PFSK-1 (cell line): ENCODE measurements around the gene HEG1.

Experiments used
- FOXP2 ChIP-seq: optimal IDR thresholded peaks from 2 replicates; pipeline ENCODE3; 2011; ENCODE audit warnings: borderline replicate concordance, control low read depth, inconsistent platforms; ENCODE audit not compliant: insufficient read depth; ENCODE audit errors: extremely low read length, extremely low read depth
- POLR2AphosphoS5 ChIP-seq: IDR thresholded peaks from 2 replicates; pipeline ENCODE4 v1.6.1; 2012; ENCODE audit warnings: low read depth, mild to moderate bottlenecking, control low read depth, low read length, moderate library complexity
- REST ChIP-seq, 2 experiments: IDR thresholded peaks; 2 replicates each; pipeline versions ENCODE4 v1.6.1 to v1.8.0; 2011 to 2012; ENCODE audit warnings: low read depth in 2 of 2, low read length in 2 of 2, control low read depth in 1 of 2, inconsistent platforms in 1 of 2, mild to moderate bottlenecking in 1 of 2, moderate library complexity in 1 of 2; ENCODE audit not compliant: insufficient read depth in 1 of 2
- SIN3A ChIP-seq: IDR thresholded peaks from 2 replicates; pipeline ENCODE4 v1.6.1; 2012; ENCODE audit warnings: mild to moderate bottlenecking, low read length, moderate library complexity, borderline replicate concordance; ENCODE audit not compliant: insufficient read depth
- TAF1 ChIP-seq: IDR thresholded peaks from 2 replicates; pipeline ENCODE4 v1.6.1; 2012; ENCODE audit warnings: low read length, control low read depth, borderline replicate concordance; ENCODE audit not compliant: insufficient read depth

Gene HEG1

DNA sequence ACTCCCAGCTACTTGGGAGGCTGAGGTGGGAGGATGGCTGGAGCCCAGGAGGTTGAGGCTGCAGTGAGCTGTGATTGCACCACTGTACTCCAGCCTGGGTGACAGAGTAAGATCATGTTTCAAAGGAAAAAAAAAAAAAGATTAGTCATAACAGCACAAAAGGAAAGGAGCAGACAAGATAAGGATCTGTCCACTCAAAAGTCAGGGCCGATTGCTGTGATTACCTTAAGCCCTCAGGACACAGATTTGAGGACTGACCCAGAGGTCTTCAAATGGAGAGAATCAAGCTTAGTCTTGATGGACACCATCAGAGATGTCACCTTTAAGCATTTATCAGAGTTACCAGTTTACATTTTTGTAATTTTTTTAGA lies 23.9 kb upstream of the HEG1 start:
- TF ChIP-seq SIN3A = no peak
- TF ChIP-seq POLR2AphosphoS5 = no peak
- no peak for TF ChIP-seq REST (IDR thresholded peaks at IDR 0.05; ENCODE audit: insufficient read depth in 1 of 2, low read depth in 2 of 2, low read length in 2 of 2)

DNA sequence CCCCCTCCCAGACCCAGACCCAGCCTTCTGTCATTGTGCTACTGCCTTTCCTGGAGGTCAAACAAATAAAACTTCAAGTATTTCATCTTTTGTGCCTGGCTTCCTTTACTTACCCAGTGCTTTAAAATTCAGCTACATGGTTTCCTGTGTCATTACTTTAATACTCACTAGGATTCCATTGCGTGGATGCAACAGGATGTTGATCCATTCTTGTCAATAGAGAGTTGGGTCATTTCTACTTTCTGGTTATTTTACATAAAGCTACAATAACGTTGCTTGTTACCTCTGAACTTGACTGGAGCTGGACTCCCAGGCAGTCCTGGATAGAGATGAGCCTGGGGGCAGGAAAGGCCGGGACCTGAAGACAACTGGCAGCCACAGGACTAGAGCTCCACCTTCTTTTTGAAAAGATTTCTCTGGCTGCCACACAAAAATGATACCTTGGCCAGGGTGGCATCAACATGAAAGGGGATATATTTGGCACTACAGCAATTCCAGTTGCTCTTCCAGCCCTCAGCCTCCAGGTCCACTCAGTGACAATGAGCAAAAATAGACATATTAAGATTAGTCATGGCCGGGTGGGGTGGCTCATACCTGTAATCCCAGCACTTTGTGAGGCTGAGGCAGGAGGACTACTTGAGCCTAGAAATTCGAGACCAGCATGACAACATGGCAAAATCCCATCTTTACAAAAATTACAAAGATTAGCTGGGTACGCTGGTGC lies 23.3 kb upstream of the HEG1 start:
- TF ChIP-seq SIN3A (no peak), TAF1 (no peak), REST (IDR thresholded peaks at IDR 0.05; ENCODE audit: insufficient read depth in 1 of 2, low read depth in 2 of 2, low read length in 2 of 2) (no peak), POLR2AphosphoS5 (no peak), FOXP2 (no peak)

DNA sequence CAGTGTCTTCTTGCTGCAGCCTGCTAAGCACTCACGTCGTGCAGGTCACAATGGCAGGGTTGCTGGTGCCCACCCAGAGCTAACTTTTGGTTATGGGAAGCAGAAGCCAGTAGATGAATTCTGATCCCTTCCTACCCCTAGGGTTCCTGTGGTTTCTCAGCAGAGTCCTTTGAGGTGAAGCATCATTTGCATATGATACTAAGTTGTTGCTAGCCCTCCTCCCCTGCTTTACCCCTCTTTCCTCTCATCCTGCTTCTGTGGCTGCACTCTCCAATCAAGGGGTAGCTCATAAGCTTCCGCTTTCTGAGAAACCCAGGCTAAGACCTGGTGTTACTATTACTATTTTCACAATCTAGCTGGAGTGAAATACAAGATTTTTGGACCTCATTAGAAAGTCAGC lies 22.1 kb upstream of the HEG1 start:
- no peak for TF ChIP-seq POLR2AphosphoS5
- no peak for TF ChIP-seq TAF1
- no peak for TF ChIP-seq REST (IDR thresholded peaks at IDR 0.05; ENCODE audit: insufficient read depth in 1 of 2, low read depth in 2 of 2, low read length in 2 of 2)
- TF ChIP-seq FOXP2 = no peak
- TF ChIP-seq SIN3A = no peak

DNA sequence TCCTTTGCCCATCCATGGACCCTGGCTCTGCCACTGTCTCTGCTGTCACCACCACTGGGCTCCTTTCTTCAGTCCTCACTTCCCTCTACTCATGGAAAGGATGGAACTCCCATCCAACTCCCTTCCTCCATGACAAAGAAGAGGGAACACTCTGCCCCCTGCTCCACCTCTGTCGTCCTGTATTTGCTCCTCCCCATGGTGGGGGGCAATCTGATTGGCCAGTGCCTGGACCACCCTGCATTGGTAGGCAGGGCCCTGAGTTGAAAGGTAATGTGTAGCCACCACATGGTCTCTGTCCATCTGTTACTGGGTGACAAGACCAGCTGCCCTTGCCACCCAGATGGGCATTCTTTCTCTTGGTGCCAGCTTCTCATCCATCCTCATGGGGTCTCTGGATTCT lies 20.7 kb upstream of the HEG1 start:
- TF ChIP-seq TAF1 = no peak
- TF ChIP-seq SIN3A = no peak

DNA sequence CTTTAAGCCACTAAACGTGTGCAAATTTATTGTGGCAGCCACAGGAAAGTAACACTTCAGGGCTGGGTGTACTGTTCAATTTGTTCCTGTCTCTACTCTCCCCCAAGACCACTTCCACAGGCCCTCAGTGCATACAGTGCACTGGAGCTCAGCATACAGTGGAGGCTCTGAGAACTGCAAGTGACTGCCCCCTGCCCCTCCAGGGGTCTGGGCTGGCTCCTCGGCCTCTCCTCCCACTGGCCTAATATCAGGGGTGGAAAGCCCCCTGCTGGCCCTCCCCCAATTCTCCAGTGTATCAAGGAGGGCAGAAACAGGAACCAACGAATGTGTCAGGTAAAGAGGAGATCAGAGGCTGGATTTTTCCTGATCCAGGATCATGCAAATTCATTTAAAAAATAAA lies 19.9 kb upstream of the HEG1 start:
- TF ChIP-seq POLR2AphosphoS5 (no peak), TAF1 (no peak), REST (IDR thresholded peaks at IDR 0.05; ENCODE audit: insufficient read depth in 1 of 2, low read depth in 2 of 2, low read length in 2 of 2) (no peak), FOXP2 (no peak), SIN3A (no peak)
